PFSK-1 (cell line): ENCODE data around the gene PDGFD.

Experiments used
- TAF1 ChIP-seq: IDR thresholded peaks from 2 replicates; pipeline ENCODE4 v1.6.1; 2012; ENCODE audit warnings: low read length, control low read depth, borderline replicate concordance; ENCODE audit not compliant: insufficient read depth
- TF ChIP-seq, protein P1 (sequence below), 2 experiments: IDR thresholded peaks; 2 replicates each; pipeline versions ENCODE4 v1.6.1 to v1.8.0; 2011 to 2012; ENCODE audit warnings: low read depth in 2 of 2, low read length in 2 of 2, control low read depth in 1 of 2, inconsistent platforms in 1 of 2, mild to moderate bottlenecking in 1 of 2, moderate library complexity in 1 of 2; ENCODE audit not compliant: insufficient read depth in 1 of 2

DNA sequence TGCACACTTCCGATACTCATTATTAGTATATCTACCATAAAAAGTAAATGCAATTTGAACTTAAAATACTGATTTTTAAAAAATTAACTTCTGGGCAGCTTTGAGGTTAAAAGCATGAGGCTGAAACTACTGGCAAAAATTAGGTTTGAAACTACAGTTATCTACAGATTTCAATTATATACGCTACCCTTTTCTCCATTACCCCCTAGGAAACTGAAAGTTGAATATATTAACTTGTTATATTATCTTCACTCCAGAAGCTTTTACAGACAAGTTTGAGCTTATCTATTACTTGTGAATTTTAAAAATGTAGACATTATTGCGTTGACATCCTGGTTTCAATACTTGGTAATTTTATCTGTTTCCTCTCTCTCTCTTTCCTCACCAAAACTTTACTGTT is 224.3 kb downstream of the PDGFD start:
- TF ChIP-seq TAF1, result no peak
- TF ChIP-seq, protein P1, sequence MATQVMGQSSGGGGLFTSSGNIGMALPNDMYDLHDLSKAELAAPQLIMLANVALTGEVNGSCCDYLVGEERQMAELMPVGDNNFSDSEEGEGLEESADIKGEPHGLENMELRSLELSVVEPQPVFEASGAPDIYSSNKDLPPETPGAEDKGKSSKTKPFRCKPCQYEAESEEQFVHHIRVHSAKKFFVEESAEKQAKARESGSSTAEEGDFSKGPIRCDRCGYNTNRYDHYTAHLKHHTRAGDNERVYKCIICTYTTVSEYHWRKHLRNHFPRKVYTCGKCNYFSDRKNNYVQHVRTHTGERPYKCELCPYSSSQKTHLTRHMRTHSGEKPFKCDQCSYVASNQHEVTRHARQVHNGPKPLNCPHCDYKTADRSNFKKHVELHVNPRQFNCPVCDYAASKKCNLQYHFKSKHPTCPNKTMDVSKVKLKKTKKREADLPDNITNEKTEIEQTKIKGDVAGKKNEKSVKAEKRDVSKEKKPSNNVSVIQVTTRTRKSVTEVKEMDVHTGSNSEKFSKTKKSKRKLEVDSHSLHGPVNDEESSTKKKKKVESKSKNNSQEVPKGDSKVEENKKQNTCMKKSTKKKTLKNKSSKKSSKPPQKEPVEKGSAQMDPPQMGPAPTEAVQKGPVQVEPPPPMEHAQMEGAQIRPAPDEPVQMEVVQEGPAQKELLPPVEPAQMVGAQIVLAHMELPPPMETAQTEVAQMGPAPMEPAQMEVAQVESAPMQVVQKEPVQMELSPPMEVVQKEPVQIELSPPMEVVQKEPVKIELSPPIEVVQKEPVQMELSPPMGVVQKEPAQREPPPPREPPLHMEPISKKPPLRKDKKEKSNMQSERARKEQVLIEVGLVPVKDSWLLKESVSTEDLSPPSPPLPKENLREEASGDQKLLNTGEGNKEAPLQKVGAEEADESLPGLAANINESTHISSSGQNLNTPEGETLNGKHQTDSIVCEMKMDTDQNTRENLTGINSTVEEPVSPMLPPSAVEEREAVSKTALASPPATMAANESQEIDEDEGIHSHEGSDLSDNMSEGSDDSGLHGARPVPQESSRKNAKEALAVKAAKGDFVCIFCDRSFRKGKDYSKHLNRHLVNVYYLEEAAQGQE (IDR thresholded peaks at IDR 0.05; ENCODE audit: insufficient read depth in 1 of 2, low read depth in 2 of 2, low read length in 2 of 2), result no peak
